ENCODE results near the gene FASTKD3.
A peak's percentile ranks its signal among the peaks of the same experiment; 100 is the strongest.

Gene FASTKD3

GRCh38 chr5:7851617-7852289 lies 17.1 kb downstream of the FASTKD3 start:
- H3K4me3 ChIP-seq (replicated peaks; ENCODE audit: low read depth, low read length) = no peak overlapping the region
- DNase-seq (ENCODE audit: extremely low read depth, low read depth) = no peak
- TF ChIP-seq CTCF (IDR thresholded peaks at IDR 0.05; ENCODE audit: low read depth, low read length, missing control alignments) = no peak

- peak overlapping the region; percentile 38 for H3K4me3 ChIP-seq (replicated peaks; ENCODE audit: low read depth, low read length)
- no peak for TF ChIP-seq CTCF (IDR thresholded peaks at IDR 0.05; ENCODE audit: low read depth, low read length, missing control alignments)
- no peak for DNase-seq (ENCODE audit: extremely low read depth, low read depth)
Measured at GRCh38 chr5:7851240-7851592, 17.6 kb downstream of the FASTKD3 start.

- DNase-seq (ENCODE audit: extremely low read depth, low read depth) = no peak
- TF ChIP-seq CTCF (IDR thresholded peaks at IDR 0.05; ENCODE audit: low read depth, low read length, missing control alignments) = peak; percentile 40
- H3K4me3 ChIP-seq (replicated peaks; ENCODE audit: low read depth, low read length) = peak within 1 kb of the TSS; percentile 38
Measured at GRCh38 chr5:7850395-7851239, 18.2 kb downstream of the FASTKD3 start, which contains the start of gene CFAP90. Gene CFAP90 (minus strand): TSS chr5:7851133. CDS start chr5:7851021, 112 bp downstream.

- no peak for DNase-seq (ENCODE audit: extremely low read depth, low read depth)
- no peak for TF ChIP-seq CTCF (IDR thresholded peaks at IDR 0.05; ENCODE audit: low read depth, low read length, missing control alignments)
- peak overlapping the region; percentile 6; the same call in 1 of the 2 replicates for H3K4me3 ChIP-seq (replicated peaks; ENCODE audit: low read depth, low read length)
Measured at GRCh38 chr5:7849681-7850394, 19.0 kb downstream of the FASTKD3 start.

- no peak for TF ChIP-seq CTCF (IDR thresholded peaks at IDR 0.05; ENCODE audit: low read depth, low read length, missing control alignments)
- no peak overlapping the region for H3K4me3 ChIP-seq (replicated peaks; ENCODE audit: low read depth, low read length)
- no peak for DNase-seq (ENCODE audit: extremely low read depth, low read depth)
Measured at GRCh38 chr5:7848296-7848695, 20.5 kb downstream of the FASTKD3 start.

- TF ChIP-seq CTCF (IDR thresholded peaks at IDR 0.05; ENCODE audit: low read depth, low read length, missing control alignments) = no peak
- no peak overlapping the region for H3K4me3 ChIP-seq (replicated peaks; ENCODE audit: low read depth, low read length)
- no peak for DNase-seq (ENCODE audit: extremely low read depth, low read depth)
Measured at GRCh38 chr5:7846327-7846726, 22.5 kb downstream of the FASTKD3 start.
